A204.1 (cell line): ENCODE results near the gene KIFAP3.
A peak's percentile ranks its signal among the peaks of the same experiment; 100 is the strongest.
"Not testable (repeated sequence)": the region's sequence is repeated elsewhere in the genome, so short reads cannot be mapped to it uniquely, and the experiment has no call there.

Source experiments
- FAIRE-seq: peaks from 2 replicates; lab custom pipeline; 2012; peaks lifted over from hg19 to GRCh38; lab: Jason Lieb, UNC

KIFAP3 gene

GRCh38 chr1:170063109-170063826 is 11.2 kb downstream of the KIFAP3 start:
- no peak for FAIRE-seq

DNA sequence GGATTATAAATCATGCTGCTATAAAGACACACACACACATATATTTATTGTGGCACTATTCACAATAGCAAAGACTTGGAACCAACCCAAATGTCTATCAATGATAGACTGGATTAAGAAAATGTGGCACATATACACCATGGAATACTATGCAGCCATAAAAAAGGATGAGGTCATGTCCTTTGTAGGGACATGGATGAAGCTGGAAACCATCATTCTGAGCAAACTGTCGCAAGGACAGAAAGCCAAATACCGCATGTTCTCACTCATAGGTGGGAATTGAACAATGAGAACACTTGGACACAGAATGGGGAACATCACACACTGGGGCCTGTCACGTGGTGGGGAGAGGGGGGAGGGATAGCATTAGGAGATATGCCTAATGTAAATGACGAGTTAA is 12.8 kb downstream of the KIFAP3 start:
- not testable (repeated sequence) for FAIRE-seq

DNA sequence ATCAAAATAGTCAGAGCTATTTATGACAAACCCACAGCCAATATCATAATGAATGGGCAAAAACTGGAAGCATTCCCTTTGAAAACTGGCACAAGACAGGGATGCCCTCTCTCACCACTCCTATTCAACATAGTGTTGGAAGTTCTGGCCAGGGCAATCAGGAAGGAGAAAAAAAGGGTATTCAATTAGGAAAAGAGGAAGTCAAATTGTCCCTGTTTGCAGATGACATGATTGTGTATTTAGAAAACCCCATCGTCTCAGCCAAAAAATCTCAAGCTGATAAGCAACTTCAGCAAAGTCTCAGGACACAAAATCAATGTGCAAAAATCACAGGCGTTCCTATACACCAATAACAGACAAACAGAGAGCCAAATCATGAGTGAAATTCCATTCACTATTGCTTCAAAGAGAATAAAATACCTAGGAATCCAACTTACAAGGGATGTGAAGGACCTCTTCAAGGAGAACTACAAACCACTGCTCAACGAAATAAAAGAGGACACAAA is 14.4 kb downstream of the KIFAP3 start:
- not testable (repeated sequence) for FAIRE-seq

DNA sequence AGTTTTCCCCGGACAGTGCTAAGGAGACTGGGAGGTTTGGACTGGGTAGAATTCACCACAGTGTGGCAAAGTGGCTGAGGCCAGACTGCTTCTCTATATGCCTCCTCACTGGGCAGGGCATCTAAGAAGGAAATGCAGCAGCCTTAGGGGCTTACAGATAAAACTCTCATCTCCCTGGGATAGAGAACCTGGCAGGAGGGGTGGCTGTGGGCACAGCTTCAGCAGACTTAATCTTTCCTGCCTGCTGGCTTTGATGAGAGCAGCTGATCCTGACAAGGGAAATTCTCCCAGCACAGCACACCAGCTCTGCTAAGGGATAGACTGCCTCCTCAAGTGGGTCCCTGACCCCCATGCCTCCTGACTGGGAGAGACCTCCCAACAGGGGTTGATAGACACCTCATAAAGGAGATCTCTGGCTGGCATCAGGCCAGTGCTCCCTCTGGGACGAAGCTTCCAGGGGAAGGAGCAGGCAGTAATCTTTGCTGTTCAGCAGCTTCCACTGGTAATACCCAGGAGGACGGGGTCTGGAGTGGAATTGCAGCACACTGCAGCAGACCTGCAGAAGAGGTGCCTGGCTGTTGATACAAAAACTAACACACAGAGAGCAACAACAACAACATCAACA is 25.2 kb downstream of the KIFAP3 start:
- FAIRE-seq, result no peak

DNA sequence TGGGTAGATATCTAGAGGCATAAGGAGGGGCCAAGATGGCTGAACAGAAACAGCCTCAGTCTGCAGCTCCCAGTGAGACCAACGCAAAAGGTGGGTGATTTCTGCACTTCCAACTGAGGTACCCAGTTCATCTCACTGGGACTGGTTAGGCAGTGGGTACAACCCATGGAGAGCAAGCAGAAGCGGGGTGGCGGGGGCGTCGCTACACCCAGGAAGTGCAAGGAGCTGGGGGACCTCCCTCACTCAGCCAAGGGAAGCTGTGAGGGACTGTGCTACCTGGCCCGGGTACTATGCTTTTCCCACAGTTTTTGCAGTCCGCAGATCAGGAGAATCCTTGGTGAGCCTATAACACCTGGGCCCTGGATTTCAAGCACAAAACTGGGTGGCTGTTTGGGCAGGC is 26.0 kb downstream of the KIFAP3 start:
- no peak for FAIRE-seq

DNA sequence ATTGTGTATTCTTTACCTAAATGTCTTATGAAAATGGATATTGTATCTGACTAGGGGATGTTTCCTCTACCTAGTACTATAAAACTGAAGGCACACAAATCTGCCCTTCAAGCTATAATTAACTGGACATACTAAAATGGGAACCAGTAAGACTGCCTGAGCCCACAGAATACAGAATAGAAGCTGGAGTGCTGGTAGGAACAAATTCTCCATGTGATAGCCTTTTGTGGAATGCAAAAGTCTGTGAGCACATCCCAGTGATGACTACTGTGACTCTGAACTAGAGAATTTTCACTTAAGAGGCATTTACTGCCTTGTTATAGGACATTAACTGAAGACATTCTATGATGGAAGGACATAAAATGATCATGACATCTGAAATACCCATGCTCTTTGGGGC is 30.3 kb downstream of the KIFAP3 start:
- FAIRE-seq, result no peak

DNA sequence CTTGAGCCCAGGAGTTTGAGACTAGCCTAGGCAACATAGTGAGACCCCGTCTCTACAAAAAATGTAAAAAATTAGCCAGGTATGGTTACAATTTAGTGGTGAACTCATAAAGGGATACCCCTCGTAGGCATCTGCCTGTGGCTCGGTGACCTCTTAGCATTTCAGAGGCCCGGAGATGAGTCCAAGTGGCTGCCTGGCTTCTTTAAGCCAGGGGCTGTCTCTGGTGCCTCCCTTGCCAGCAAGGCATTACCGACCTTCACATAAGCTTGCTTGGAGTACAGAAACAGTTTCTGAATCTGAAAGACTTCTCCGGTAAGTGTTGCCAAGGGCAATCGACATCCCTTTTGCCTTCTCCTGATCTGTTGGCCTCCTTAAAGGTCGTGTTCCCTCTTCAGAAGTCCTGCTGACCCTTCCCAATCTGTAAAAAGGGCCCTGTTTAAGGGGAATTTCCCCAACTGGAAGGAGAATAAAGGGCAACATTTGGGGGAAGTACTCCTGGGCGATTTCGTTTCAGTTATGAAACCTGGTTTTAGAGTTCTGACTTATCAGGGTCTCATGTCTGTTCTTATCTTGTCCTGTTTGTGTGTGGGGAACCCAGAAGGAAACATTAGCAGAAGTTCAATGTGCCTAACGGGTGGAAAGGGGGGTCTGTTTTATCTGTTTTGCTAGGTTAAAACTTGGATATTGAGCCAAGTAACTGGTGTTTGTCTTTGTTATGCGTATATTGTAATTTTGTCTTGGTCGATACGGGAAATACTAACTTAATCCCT is 32.9 kb downstream of the KIFAP3 start:
- no peak for FAIRE-seq

GRCh38 chr1:170032531-170033280 is 41.8 kb downstream of the KIFAP3 start:
- no peak for FAIRE-seq

DNA sequence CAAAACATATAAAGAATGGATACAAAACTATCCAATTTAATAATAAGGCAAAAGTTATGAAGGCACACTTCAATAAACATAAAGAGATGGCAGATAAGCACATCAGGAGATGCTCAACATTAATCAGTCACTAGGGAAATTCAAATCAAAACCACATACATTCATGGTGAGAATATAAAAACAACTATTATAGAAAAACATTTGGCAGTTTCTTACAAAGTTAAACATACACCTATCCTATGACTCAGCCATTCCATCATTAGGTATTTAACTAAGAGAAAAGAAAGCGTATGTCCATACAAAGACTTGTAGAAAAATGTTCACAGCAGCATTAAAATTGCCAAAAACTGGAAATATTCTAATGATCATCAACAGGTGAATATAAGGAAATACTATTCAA is 44.3 kb downstream of the KIFAP3 start:
- FAIRE-seq, result no peak

- peak; percentile 65 for FAIRE-seq
These were observed 46.7 kb downstream of the KIFAP3 start for GRCh38 chr1:170027760-170028159.

DNA sequence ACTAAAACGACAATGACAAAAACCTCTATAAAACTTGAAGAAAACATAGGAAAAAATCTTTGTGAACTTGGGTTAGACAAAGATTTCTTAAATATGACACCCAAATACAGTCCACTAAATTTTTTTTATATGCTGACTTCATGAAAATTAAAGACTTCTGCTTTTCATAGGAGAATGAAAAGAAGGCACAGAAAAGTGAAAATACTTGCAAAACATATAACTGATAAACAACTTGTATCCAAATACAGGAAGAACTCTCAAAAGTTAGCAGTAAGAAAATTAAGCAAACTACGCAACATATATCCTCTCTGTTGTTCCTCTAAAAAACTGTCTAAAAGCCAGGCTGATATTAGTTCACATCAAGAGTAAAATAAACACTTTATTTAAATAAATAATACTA is 53.6 kb downstream of the KIFAP3 start:
- no peak for FAIRE-seq

DNA sequence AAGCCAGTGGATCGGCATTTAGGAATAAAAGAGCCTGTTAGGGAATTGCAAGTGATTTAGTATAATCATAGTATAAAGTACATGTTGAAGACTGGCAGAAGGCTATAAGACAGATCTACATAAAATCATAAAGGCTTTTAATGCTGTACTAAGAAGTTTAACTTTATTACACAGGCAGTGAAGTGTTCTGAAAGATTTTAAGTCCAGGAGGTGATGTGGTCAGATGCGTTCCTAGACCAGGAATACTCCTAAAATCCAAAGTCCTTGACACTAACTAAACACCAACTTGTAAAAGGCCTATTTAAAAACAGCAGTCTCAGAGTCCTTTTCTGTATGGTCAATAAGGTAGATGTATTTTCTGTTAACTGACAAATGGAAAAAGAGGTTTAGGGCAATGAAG is 57.0 kb downstream of the KIFAP3 start:
- FAIRE-seq, result no peak

DNA sequence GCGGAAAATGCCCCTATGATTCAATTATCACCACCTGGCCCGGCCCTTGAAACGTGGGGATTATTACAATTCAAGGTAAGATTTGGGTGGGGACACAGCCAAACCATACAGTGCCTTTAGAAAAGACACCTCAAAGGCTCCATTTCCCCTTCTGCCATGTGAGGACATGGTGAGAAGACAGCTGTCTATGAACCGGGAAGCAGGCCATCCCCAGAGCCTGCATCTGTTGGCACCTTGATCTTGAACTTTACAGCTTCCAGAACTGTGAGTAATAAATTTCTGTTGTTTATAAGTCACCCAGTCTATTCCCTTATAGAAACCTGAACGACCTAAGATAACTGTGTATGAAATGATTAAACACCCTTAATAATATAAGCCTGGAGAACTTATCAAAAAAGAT is 61.6 kb downstream of the KIFAP3 start:
- FAIRE-seq, result no peak

DNA sequence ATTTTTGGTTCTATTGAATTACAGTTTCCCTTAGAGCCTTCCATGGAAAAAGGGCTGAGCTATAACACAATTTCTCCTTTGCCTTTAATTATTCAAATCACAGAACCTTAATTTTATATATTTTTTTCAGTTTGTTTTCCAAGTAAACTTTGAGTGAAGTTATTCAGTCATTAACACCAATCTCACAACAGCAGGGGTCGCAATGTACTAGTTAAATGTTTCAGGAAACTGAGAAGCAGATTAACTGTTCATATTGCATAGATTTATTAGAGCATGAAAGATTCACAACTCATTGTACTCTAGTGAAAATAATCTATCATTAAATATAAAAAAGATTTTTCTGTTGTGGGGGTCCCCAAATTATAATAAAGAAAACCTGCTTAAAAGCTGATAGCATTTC is 64.1 kb downstream of the KIFAP3 start:
- FAIRE-seq, result peak; percentile 73

DNA sequence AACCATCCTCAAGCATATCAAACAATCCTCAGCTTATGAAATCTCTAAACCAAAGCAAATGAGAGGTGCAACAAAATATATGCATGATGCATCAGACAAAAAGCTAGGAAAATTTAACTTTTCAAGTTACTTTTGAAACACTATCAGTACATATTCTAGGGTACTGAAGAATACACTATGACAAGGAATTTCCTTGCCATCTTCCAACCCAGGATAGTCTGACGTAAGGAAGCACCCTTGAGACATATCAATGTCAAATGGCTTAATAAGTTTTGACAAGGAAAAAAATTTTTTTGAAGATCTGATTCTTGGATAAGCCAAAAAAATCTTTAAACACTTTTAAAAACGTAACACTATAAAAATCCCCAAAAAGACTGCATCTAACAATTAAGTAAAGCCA is 64.9 kb downstream of the KIFAP3 start:
- FAIRE-seq, result no peak

DNA sequence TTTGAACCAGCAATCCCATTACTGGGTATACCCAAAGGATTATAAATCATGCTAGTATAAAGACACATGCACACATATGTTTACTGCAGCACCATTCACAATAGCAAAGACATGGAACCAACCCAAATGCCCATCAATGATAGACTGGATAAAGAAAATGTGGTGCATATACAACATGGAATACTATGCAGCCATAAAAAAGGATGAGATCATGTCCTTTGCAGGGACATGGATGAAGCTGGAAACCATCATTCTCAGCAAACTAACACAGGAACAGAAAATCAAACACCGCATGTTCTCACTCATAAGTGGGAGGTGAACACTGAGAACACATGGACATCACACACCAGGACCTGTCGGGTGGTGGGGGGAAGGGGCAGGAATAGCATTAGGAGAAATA is 65.8 kb downstream of the KIFAP3 start:
- FAIRE-seq, result not testable (repeated sequence)

DNA sequence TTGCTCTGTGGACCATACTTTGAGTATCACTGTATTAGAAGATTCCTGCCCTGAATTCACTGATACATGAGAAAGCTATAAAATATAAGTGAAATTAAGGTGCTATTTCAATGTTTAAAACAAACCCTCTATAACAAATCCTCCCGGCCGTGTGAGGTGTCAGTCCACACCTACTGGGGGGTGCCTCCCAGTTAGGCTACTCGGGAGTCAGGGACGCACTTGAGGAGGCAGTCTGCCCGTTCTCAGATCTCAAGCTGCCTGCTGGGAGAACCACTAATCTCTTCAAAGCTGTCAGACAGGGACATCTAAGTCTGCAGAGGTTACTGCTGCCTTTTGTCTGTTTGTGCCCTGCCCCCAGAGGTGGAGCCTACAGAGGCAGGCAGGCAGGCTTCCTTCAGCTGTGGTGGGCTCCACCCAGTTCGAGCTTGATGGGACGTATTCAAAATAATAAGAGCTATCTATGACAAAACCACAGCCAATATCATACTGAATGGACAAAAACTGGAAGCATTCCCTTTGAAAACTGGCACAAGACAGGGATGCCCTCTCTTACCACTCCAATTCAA is 71.1 kb downstream of the KIFAP3 start:
- not testable (repeated sequence) for FAIRE-seq

DNA sequence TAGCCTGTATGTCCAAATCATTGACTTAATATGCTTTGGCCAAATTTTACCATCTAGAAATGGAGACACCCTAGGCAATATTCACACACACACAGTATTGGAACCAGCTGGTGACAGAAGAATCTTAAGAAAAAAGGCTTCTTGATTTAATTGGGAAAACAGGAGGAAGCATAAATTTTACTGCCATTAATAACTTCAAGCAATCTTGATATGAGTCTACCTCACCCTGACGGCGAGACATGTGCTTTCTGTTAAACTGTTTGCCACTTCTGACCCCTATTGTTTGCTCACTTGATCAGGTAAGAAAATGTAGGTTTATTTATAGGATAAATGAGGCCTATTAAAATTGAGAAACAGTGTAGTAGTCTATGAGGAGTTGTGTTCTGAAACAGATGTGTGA is 73.2 kb downstream of the KIFAP3 start:
- FAIRE-seq, result no peak

DNA sequence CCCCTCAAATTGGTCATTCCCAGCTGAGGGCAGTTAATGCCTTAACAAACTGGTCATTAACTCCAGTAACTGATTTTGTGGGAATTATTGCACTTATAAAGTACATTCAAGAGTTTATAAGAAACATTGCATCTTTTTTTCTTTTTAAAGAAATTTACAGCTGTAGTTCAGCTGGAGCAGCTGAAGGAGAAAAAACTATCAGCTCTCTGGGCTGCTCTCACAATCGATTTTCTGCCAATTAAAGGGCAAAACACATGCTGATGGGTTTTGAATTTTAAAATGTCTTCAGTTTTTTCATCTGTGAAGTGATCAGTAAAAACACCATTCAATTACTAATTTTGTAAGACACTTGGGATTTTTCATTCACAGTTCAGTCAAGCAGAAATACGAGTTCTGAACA is 74.7 kb downstream of the KIFAP3 start:
- no peak for FAIRE-seq

DNA sequence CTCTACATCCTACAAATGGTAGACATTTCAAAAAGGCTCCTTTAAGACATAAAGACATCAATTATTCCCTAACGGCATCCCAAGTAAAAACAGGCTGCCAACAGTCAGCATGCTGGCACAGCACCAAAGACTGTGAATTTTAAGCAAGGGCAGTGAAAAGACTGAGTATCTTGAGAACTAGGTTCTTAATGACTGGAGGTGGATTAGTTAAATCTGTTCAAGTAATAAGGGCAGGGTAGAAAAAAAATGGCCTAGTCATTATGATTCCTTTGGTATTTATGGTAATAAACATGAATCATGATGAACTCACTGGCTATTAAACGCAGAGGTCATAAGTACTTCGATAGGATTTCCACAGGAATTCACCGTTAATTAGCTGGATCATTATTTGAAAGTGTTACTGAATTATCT is 75.2 kb downstream of the KIFAP3 start:
- FAIRE-seq, result no peak

- FAIRE-seq, result no peak
These were observed 78.5 kb downstream of the KIFAP3 start for GRCh38 chr1:169995993-169996392.

DNA sequence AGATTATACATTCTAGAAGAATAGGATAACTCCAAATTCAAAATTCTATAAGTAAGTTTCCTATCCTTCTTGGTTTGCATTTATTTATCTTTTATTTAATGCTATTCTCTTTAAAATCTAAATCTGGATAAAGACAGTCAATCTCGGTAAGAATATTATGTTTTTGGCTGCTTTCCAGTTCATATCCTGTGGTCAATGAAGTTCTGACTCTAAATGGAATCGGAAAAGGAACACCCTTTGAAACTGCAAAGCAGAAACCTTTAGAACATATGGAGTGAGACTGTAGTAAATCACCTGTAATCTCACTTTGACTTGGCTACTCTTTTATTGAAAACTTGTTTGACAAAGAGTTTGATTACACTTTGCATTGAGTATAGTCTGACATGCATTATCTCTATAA is 85.2 kb downstream of the KIFAP3 start:
- no peak for FAIRE-seq
